C1 segment of cervical spinal cord (tissue), 14 donors: Measurements from ENCODE around the gene VTN.

Experiments
- DNase-seq, 14 donors: peaks; one replicate each; lab custom pipeline; 2025; lab: John Stamatoyannopoulos, UW

VTN gene

DNA sequence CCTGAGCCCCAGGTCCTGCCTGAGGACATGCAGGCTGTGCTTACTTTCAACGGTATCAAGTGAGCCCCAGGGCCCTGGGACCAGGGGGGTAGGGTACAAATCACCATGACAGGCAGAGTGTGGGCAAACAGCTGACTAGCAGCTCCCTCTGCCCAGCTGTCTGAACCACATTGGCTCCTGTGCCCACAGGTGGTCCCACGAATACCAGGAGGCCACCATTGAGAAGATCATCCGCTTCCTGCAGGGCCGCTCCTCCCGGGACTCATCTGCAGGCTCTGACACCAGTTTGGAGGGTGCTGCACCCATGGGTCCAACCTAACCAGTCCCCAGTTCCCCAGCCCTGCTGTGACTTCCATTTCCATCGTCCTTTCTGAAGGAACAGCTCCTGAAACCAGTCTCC, 25.9 kb upstream of the VTN start:
- no peak for DNase-seq

DNA sequence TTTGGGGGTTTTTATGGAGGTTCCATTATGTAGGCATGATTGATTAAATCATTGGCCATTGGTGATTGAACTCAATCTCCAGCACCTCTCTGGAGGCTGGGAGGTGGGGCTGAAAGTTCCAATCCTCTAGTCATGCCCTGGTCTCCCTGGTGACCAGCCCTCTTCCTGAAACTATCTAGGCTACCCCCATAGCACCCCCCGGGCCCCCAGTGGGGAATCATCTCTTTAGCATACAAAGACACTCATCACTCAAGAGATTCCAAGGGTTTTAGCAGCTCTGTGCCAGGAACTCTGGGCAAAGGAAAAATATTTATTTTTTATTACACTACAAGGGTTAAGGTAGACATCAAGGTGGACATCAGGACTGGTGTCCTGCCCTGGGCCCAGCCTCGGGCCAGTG, 25.3 kb upstream of the VTN start:
- no peak for DNase-seq

DNA sequence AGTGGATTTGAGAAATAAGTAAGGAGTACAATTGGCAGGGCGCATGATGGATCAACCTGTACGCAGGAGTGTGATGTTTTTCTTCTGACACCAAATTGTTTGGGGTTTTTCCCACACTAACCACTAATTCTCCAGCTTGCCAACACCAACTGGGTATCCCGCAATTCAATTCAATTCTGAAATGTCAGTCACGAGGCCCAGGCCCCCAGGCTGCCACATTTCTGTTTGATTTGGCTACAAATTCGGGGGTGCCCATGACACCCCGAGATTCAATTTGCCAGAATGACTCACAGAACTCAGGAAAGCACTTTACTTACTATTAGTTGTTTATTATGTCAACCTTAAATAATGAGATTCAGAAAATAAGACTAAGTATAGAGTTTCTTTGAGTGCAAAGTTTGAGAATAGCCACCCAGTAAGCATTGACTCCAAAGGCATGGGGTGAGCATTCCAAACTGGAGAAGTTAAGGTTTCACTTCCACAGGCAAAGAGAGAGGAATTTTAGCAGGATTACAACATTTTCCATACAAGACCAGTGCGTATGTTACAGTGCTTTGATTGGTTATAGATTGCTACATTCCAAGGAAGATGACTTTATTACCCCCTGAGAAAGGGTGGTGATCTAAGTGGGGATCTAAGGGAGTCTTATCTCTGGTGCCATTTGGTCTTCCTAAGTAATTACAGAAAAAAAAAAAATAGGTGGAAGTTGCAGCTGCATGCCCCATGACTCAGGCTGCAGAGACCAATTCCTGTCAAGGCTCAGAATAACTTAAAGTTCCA, 24.4 kb upstream of the VTN start:
- DNase-seq, result no peak

DNA sequence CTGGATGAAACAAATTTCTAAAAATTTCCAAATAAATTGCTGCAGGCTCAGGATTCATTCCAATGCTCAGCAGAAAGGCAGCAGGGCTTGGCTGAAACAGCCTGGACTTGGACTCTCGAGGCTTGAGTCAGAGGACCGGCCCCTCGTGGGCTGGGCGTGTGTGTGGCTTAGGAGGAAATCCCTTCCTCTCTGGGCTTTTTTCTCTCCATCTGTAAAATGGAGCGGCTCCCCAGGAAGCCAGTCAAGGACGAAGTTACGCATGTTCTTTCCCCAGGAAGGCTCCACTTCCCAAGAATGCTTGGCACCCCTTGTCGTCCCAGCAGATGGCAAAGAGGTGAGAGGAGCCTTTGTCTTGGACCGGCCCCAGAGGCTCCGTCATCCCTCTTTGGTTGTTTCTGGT, 22.4 kb upstream of the VTN start:
- peak in 1 of 14 donors; percentile 46 for DNase-seq

DNA sequence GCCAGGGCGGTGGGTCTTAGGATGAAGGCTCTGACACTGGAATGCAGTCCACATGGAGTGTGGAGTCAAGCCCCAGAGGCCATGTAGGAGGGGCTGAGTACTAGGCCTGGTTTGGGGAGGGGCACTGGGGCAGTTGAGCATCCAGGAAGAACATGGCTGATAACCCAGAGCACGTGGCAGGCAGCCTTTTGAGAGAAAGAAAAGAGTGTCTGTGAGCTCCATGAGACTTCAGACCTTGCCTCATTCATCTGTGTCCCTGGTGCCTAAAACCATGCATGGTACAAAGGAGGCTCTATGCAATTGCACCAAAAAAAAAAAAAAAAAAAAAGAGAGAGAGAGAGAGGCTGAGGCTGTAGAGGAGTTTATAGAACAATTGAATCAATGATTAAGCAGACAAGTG, 21.3 kb upstream of the VTN start:
- DNase-seq, result no peak

DNA sequence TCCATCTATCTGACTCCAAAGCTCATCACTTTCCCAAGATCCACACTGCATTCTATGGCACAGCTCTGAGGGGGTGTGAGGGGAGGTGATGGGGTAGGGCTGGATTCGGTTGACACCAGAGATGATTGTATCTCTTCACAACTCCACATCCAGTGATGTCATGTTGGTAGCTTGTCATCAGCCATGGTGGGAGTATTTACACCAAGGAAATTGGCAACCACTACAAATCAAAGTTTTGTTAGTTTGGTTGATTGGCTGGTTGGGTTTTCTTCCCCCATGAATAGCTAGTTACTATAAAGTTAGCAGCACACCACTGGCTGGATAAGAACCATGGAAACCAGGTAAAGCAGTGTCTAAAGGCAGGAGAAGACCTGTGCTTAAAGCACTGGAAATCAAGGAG, 20.9 kb upstream of the VTN start:
- no peak for DNase-seq

DNA sequence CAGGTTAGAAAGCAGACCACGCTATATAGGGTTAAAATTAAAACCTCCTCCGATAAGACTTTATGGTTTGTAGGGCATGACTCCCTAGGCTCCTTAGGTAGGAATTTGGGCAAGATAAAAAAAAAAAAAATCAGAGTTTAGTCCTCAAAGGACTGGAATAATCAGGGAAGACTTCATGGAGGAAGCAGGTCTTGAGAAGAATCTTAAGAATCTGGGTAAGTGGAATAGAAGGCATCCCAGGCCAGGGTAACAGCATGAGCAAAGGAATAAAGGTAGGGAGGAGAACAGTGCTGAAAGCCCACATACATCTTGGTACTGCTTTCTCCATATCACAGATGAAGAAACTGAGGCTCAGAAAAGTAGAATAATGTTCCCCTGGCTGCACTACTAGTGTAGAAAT, 20.5 kb upstream of the VTN start:
- no peak for DNase-seq

DNA sequence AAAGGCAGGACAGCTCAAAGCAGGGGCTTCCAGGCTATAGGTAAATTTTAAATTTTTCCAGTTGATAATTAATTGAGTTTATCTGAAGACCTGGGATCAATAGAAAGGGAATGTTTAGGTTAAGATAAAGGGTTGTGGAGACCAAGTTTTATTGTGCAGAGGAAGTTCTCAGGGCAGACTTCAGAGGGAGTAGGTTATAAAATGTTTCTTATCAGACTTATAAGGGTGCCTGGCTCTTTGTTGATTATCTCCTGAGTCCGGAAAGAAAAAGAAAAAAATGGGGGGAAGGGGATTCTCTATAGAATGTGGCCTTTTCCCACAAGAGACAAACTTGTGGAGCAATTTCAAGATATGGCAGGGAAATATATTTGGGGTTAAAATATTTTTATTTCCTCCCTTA, 20.0 kb upstream of the VTN start:
- DNase-seq, result no peak

DNA sequence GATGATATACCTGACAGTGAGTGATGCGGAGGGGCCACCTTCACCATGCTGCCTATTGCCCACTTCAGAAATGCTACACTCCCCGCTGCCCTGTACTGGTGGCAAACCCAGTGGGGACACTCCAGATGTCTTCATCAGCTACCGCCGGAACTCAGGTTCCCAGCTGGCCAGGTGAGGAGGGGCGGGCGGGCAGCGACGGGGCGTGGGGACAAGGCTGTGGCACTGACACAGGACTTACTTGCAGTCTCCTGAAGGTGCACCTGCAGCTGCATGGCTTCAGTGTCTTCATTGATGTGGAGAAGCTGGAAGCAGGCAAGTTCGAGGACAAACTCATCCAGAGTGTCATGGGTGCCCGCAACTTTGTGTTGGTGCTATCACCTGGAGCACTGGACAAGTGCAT, 18.0 kb upstream of the VTN start:
- DNase-seq, result no peak

DNA sequence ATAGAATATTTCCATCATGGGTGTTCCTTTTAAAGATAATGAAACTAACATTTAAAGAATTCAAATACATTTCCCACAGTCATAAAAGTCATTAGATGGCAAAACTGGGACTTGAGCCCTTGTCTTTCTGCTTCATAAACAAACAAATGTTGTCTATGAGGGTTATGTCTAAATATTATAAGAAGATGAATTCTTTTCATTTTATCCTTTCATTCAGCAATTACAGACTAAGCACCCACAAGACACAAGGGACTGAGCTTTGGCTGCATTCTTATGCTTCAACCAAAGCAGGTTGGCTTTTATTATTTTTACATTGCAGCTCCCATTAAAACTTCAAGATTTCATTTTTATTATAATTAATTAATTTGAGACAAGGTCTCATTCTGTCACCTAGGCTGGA, 16.3 kb upstream of the VTN start:
- DNase-seq, result no peak

DNA sequence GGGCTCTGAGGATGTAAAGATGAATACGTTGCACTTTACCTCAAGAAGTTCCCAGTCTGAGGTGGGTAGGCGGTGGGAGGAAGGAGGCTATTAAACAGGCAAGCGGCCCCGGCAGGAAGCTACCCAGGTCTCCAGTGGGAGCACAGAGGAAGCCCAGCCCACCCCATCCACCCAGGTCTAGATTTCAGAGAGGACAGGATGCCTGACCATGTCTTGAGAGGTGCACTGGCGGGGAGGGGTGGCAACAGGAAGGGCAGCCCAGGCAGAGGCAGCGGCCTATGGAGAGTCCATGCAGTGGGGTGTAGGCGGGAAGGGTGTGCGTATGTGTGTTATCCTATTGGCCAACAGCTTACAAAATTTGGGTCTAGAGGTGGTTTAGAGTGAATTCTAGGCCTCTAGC, 15.3 kb upstream of the VTN start:
- no peak for DNase-seq

DNA sequence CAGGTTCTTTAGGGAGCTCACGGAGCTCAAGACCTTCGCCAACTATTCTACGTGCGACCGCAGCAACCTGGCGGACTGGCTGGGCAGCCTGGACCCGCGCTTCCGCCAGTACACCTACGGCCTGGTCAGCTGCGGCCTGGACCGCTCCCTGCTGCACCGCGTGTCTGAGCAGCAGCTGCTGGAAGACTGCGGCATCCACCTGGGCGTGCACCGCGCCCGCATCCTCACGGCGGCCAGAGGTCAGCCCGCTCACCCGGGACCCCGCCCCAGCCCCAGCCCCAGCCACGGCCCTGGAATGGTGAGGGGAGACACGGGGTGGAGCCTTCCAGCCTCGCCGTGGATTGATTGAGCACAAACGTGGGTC, 14.9 kb upstream of the VTN start:
- no peak for DNase-seq

DNA sequence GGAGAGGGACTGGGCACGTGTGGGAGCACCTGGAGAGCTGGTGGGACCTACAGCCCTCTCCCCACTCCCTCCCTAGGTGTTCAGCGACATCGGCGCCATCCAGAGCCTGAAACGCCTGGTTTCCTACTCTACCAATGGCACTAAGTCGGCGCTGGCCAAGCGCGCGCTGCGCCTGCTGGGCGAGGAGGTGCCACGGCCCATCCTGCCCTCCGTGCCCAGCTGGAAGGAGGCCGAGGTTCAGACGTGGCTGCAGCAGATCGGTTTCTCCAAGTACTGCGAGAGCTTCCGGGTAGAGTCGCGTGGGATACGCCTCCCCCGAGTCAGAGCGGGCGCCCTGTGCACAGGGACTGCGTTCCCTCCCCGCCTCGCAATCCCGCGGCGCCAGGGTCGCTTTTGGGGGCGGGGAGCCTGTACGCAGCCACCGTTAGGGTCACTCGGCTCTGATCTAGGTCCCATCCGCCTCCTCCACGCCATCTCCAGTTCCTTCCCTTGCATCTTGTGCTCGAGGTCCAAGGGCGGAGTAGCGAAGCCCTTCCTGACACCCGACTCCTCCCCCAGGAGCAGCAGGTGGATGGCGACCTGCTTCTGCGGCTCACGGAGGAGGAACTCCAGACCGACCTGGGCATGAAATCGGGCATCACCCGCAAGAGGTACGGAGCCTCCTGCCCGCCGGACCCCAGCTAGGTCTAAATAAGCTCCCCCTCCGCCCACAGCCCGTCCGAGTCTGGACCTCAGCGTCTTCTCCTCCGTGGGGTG, 14.4 kb upstream of the VTN start:
- DNase-seq, result no peak

DNA sequence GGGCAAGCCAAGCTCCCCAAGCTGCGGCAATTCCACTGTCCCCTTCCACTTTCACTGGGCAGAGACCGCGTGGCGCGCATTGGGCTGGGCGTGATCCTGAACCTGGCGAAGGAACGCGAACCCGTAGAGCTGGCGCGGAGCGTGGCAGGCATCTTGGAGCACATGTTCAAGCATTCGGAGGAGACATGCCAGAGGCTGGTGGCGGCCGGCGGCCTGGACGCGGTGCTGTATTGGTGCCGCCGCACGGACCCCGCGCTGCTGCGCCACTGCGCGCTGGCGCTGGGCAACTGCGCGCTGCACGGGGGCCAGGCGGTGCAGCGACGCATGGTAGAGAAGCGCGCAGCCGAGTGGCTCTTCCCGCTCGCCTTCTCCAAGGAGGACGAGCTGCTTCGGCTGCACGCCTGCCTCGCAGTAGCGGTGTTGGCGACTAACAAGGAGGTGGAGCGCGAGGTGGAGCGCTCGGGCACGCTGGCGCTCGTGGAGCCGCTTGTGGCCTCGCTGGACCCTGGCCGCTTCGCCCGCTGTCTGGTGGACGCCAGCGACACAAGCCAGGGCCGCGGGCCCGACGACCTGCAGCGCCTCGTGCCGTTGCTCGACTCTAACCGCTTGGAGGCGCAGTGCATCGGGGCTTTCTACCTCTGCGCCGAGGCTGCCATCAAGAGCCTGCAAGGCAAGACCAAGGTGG, 11.2 kb upstream of the VTN start:
- peak in 2 of 14 donors; percentile 14 to 59 for DNase-seq

DNA sequence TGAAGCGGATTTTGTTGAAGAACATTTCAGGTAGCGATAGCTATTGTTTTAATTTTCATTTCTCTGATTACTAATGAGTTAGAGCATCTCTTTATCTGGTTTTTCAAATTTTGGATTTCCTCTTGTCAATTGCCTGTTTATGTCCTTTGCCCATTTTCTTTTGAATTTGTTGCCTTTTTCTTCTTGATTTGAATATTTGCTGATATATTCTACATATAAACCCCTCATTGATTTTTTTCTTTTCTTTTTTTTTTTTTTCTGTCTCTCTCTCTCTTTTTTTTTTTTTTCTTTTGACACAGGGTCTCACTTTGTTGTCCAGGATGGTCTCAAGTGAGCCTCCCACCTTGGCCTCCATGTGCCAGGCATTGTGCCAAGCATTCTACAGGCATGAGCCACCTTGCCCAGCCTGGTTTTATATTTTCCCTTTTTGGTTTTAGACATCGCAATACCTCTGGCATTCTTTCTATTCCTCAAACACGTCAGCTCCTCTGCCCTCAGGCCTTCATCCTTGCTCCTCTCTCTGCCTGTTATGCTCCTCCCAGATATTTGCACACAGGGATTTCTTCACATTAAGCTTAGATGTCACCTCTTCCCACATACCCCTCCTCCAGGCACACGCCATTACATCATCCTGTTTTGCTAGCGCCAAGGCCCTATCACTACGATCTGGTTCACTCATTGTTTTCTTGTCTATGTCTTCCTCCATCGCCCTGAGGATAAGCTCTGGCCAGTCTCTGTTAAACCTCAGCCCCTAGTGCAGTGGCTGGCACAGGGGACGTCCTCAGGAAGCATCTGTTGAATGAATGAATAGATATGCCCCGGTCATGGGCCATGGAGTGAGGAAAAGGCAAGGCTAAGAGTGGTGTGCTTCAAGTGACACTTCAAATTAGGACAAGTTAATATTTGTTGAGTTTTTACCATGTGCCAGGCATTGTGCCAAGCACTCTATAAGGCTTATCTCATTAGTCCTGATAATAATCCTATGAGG, 10.0 kb upstream of the VTN start:
- DNase-seq, result no peak

DNA sequence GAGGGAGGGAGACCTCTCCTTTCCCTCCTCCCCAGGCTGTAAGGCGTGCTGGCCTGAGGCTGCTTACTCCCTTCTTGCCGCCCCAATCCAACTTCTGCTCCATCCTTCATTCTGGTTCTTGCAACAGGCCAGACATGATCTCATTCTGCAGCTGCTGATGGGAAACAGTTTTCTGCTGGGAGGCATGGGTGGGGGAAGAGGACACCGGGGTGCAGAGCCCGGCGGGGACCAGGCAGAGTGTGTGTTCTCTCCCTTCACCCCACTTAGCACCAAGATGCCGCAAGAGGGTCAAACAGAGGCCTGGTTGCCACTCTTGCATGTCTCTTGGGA, 2.8 kb upstream of the VTN start:
- no peak for DNase-seq

DNA sequence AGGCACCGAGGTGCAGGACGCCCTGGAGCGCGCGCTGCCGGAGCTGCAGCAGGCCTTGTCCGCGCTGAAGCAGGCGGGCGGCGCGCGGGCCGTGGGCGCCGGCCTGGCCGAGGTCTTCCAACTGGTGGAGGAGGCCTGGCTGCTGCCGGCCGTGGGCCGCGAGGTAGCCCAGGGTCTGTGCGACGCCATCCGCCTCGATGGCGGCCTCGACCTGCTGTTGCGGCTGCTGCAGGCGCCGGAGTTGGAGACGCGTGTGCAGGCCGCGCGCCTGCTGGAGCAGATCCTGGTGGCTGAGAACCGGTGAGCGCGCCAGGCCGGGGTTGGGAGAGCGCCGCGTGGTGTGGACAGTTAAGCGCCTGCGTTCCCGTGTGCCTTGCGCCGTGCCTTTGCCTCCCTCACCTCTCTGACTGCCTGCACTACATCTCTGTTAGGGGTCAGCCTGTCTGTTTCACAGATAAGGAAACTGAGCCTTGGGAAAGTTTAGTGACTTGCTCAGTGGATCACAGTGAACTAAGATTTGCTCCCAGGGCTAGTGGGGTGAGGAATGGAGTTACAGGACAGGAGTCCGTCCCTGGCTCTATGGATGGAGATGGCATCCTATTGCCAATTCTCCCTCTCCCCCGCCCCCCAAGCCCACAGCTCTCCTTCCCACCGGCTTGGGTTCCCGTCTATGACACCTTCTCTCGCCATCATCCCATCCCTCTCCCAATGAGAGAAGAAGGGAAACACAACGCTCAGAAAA, 2.3 kb upstream of the VTN start:
- peak in 4 of 14 donors; percentile 29 to 61 (median 40) for DNase-seq

DNA sequence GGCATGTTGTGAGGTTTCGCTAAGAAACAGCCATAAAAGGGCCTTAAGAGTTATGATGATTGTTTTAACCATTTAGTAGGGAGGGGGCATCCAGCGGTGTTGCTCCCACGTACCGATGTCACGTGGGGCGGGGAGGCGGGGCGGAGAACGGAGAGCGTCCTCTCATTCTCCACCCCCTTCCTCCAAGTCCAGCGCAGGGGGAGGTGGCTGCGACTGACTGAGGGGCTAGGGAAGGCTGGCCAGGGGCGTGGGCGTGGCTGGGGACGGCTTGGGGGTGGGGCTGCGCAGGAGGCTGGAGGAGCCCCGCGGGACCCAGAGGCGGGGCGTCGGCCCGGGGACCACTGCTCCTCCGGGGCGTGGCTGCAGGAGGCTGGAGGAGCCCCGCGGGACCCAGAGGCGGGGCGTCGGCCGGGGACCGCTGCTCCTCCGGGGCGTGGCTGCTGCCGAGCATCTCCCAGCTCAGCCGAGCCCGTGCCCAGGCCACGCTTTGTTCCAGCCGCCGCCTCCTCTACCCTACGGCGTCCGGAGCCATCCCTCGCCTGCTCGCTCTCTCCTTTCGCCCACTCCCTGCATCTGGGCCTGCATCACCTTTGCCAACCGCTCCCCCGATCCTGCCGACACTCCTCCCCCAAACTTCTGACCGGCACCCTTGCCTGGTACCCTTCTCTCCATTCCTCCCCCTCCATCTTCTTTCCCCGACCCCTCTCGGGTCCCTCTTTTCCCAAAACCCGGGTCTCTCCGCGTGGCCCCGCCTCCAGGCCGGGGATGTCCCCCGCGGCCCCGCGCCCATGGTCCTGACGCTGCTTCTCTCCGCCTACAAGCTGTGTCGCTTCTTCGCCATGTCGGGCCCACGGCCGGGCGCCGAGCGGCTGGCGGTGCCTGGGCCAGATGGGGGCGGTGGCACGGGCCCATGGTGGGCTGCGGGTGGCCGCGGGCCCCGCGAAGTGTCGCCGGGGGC, 1.4 kb upstream of the VTN start, which contains the start of gene SARM1:
Gene SARM1, plus strand, starts transcription at position 450 of the 958 bp plus-strand sequence. Its CDS starts 339 bp downstream, at position 789.
- DNase-seq, result peak in 12 of 14 donors; percentile 22 to 77 (median 58)

DNA sequence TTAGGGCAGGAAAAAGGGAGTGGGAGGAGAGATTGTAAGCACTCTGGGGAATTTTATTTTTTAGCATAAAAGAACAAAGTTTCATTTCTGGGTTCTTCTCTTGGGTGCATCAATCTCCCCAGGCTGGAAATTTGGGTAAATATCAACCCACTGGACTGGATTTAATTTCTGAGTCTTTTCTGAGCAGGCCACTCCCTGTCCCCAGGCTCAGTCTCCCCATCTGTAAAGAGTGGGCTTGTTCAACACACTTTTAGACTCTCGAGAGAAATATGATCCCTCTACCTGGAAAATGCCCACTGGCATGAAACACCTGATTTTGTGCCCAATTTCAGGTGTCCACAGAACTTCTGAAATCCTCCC, 617 bp upstream of the VTN start:
- no peak for DNase-seq

DNA sequence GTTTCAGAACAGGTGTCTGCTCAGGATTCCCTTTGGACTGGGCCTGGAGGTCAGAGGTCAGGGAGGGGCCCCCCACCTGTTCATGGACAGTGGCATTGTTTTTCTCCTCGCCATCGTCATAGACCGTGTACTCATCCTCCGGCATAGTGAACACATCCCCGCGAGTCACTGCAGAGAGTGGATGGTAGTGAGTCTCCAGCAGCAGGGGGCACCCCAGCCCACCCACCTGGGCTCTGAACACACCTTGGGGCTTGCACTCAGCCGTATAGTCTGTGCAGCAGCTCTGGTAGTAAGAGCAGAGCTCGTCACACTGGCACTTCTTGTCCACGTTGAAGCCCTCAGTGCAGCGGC, 448 bp downstream of the VTN start:
- DNase-seq, result no peak
